Stimulated activated CD8-positive, alpha-beta memory T cell treated with anti-CD3 and anti-CD28 coated beads, Interleukin-7, amount 100 ng/mL, for 48 hours (primary cell): ENCODE data around the gene THY1.
"Not testable (repeated sequence)": the region's sequence is repeated elsewhere in the genome, so short reads cannot be mapped to it uniquely, and the experiment has no call there.

Experiments used
- DNase-seq, 2 donors: peaks; one replicate each; pipeline ENCODE4 v3.0.0-alpha.2; 2020; ENCODE audit warnings: low read depth in 1 of 2; ENCODE audit errors: extremely low read depth in 1 of 2

The THY1 gene

DNA sequence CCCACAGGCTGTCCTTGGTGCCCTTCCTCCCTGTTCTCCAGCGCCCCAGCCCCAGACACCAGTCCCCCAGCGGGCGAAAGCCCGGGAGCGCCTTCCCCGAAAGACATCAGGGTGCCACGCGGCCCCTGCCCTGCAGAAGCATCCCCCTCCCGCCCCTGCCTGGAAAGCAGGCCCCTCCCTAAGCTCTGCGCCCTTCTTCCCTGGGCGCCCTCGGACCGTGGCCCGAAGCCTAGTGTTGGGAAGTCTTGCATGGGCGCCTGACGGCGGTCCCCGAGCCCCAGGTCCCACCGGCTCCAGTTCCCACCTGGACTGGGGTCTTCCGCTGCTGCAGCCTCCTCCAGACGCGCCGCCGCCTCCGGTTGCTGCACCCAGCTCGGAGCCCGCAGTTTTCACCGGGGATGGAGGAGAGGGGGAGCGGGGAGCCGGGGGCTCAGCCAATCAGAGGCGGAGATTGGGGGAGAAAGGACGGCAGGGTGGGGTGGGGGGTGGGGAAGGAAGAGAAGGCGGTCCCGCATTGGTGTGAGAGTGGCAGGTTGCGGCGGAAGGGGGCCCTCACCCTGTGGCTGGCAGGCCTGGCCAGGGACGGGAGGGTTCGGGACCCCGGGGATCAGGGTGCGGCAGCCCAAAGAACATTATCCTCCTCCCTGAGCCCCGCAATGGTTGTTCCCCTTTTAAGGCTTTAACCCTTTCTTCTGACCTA lies at the start of gene THY1:
Gene THY1, minus strand, starts transcription at position 364 of the 700 bp plus-strand sequence. CDS start 2,267 bp downstream, outside the sequence.
- no peak for DNase-seq

DNA sequence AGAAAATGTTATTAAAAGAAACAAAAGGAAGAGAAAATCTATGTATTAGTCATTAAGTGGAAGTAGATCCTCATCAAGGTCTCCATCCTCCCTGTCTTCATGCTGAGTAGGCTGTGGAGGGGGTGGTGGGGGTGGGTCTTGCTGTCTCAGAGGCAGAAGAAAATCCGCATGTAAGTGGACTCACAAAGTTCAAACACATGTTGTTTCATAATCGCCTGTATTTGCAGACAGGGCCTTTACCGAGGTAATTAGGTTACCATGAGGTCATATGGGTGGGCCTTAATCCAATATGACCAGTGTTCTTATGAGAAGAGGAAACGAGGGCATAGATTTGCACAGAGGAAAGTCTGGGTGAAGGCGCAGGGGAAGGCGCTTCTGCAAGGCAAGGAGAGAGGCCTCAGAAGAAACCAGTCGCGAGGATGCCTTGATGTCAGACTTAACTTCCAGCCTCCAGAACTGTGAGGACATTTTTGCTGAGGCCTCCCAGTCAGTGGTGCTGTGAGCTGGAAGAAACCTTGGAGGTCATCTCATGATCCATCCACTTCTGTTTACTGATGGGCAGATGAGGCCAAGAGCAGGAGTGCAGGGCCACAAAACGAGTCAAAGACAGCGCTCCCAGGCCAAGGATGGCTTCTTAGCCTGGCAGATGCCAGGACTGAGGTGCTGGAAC lies 49.3 kb upstream of the THY1 start:
- no peak for DNase-seq

DNA sequence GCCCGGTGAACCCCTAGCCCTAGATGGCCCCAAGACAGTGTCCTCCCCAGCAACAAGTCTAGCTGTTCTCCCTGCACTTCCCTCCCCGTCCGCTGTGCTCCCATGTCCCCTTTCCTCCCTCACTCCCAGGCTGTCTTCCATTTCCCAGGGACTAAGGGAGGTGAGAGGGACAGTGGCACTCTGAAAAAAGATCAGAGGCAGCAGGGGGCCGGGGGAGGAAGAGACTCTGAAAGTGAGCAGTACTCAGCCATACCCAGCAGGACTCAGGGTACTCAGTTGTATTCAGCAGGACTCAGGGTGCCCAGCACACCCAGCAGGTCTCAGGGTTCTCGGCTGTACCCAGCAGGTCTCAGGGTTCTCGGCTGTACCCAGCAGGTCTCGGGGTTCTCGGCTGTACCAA lies 48.4 kb upstream of the THY1 start:
- DNase-seq, result no peak

DNA sequence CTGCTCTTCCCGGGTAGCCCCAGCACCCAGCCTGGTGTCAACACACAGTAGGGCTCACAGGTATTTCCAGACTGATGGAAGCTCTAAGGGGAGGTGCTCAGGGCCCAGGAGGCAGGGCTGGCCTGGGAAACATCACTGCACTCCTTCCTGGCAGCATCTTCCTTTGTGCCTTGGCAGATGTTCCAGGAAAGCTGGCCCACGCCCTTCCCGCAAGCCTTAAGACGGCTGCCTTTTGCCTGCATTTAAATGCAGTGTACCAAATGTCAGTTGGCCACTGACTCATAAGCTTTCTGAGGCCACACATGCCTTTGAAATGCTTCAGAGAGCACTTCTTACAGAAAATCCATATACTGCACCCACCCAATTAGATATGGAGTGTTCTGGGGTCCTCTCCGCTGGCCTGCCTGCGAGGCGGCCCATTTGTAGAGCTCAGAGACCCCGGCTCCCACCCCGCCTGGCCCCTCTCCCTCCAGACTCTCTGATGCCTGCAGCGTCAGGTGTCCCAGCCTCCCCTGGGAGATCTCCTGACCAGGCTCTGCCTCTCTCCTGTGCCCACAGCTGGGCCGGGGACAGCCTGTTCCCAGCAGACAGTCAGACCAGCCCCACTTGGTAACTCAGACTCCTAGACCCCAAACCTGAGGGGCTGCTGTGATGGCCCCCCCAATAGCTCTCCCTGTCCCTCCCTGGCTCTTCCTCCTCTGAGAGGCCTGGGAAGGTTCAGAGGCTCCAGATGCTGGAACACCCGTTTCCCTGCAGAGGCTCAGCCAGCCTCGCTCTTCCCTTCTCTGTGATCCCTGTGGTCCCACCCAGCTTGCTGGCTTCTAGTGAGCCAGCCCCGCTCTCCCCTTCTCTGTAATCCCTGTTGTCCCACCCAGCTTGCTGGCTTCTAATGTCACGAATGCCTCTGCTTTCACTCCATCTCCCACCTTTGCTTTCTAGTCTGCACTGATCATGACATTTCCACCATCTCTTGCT lies 47.6 kb upstream of the THY1 start:
- no peak for DNase-seq

DNA sequence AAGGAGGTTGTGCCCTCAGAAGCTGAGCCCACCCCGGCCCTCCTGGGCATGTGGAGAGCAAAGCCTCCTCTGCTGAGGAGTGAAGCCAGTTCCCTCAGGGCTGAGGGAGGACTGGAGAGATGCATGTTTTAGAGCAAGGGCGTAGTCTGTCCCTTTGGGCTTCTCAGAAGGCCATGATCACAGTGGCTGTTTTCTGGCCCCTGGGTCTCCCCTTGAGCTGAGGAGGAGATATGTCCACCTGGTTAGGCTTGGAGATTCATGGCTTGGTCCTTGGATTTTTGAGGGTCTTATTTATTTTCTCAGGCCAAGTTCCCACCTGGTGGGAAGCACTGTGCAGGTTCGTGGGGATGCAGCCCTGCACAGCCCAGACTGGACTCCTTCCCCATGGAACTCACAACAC lies 46.5 kb upstream of the THY1 start:
- DNase-seq, result no peak

DNA sequence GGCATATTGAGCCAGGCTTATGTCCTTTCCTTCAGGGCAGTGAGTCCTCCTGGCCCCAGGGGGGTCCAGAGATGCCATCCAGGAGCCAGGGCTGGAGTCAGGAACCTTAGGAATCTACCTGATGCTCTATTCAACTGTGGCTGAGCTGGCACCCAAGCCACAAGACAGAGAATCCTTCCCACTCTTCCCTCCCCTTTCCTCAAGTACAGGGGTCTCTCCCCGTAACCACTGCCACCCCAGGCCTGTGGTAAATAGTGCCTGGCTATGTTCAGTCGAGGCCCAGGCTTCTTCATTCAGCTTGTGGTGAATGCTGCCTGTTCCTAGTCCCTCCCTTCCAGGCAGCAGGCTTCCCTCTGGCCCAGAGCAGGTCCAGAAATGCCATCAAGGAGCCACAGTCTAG lies 45.5 kb upstream of the THY1 start:
- DNase-seq, result no peak

DNA sequence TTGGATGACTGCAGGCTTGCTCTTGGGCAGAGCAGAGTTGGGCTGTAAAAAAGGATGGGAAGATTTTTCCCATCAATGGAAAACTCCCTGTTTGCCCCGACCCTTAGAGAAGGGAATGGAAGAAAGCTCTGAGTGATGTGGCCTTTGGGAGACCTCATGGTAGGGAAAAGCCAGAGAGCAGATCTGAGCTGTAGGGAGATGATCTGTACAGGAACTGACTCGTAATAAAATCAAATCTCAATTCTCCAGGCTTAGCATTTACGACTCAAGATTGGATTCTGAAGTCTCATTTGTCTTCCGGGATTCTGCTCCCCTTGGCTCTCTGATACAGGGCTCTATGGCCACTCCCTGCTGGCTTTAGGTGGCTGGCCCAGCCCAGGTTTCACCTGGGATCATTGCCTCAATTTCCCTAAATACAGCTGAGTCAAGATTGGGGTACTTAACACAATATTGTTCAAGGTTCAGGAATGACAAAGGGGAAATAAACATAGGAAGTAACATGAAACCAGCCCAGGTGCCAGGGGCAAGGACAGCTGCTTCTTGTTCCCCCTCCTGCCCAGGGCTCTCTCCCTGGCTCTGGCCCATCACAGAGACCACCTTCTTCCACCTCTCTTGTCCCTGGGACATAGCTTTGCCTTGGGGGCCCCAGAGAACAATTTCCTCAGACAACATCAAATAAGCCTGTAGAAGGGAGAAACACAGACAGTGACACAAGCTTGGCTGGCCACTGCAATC lies 38.4 kb upstream of the THY1 start:
- DNase-seq, result no peak

DNA sequence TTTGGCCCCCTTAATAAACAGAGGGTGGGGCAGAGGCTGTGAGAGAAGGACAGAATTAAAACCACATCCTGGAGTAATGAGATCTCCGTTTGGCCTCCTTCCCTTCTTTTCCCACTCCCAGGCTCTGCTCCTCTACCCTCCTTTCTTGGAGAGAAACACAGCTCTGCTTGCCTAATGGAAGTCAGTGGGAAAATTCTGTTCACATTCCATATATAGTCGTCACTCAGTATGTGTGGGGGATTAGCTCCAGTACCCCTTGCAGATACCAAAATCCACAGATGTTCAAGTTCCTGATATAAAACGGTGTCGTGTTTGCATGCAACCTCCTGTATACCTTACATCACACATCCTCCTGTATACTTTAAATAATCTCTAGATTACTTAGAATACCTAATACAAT lies 37.6 kb upstream of the THY1 start:
- DNase-seq, result no peak

DNA sequence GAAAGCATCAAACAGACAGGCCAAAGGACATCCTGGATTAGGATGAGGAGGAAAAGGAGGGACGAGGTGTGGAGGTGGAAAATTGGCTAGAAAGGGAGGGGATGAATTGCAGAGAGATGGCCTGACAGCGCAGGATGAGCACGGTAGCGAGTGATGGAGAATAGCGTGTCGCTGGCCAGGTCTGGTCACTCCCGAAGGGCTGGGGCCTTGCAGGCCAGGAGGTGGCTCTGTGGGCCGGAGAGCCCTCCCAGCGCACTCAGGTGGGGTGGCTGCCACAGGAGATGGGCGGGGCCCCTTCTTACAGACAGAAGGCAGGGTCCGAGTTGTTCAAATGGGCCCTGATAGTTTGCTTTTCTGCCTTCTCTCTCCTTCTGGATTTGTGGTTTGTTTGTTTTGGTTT lies 37.1 kb upstream of the THY1 start:
- DNase-seq, result no peak

DNA sequence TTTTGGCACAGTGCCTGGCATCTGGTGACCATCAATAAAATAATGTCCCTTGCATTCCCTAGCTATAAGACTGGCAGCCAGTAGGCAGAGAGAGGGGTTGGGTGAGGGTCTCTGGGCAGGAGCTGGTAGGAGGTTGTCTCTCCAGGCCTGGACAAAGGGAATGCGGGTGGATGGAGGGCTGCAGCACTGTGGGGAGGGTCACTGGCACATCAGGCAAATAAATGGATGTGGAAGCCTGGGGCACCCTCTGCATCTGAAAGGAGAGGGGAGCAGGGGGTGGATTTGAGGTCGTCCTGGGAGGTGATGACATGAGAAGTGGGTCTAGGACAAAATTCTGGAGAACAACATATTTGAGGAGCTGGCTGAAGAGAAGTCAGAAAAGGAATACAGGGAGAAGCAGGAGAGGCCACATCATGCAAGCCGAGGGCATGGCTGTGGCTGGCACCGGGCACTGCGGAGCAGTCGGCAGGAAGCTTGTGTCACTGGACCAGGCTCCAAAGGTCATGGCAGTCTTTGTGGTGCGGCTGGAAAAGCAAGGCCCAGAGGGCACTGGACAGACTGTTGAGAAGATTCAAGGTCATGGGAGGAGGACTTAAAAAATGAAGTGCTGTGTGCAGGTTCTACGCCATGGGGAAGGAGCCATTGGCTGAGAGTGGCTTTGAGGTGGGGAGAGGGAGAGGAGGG lies 36.5 kb upstream of the THY1 start:
- no peak for DNase-seq

DNA sequence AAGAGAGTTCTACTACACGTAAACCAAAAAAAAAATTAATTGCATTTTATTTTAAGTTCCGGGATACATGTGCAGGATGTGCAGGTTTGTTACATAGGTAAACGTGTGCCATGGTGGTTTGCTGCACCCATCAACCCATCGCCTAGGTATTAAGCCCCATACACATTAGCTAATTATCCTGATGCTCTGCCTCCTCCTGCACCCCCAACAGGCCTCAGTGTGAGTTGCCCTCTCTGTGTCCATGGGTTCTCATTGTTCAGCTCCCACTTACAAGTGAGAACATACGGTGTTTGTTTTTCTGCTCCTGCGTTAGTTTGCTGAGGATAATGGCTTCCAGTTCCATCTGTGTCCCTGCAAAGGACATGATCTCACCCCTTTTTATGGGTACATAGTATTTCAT lies 32.7 kb upstream of the THY1 start:
- DNase-seq, result not testable (repeated sequence)

DNA sequence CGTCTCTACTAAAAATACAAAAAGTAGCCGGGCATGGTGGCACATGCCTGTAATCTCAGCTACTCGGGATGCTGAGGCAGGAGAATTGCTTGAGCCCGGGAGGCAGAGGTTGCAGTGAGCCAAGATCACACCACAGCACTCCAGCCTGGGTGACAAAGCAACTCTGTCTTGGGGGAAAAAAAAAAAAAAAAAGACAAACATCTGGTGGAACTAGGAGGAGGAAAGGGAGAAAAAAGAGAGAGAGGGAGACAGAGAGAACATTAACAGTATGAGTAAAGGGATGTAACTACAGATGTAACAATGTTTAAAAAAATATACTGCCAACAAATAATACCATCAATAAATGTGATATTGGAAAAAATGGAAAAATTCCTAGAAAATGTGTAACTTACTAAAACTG lies 32.3 kb upstream of the THY1 start:
- DNase-seq, result not testable (repeated sequence)

DNA sequence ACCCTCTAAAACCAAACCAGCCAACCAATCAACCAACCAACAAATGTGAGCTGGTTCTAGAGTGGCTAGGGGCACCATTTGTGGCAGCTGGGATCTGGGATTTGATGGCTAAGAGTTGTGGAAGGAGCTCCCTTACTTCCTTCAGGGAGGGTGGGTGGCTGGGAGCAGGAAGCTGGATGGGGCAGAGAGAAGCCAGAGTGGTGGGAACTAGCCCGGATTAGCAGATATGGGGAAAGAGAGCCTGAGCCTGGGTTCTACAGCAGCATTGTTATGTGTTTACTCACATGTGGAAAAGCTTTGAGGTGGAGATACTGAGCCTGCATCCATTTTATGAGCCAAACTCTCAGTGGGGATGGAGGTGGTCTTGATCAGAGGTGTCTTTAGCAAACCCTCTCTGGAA lies 30.9 kb upstream of the THY1 start:
- no peak for DNase-seq

DNA sequence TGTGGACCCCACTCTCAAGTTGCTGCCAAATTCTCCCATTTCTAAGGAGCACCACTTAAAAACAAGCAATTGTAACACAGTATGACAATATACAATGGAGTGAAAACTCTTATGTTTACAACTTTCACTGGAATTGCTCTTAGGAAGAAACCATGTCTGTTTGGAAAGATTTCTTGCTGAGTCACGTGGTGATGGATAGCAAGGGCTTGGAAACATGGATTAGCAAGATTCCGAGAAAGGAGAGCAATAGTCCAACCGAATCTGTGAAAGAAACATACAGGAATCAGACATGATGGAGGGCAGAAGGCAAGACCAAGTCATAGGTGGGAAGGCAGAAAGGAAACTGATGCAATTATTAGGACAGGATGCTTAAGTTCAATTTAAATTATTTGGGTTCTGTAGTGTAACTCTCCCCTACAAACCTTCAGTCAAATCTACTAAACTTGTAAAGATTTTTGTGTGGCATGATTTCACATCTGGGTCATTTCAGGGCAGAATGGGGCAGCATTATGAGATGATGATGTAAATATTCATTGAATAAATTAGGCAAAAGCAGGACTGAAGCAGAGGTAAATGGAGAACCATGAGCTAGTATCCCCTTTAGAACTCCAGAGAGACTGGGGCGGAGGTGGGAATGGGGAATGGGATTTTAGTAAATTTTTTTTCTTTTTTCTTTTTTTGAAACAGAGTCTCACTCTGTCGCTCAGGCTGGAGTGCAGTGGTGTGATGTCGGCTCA lies 27.8 kb upstream of the THY1 start:
- DNase-seq, result no peak

DNA sequence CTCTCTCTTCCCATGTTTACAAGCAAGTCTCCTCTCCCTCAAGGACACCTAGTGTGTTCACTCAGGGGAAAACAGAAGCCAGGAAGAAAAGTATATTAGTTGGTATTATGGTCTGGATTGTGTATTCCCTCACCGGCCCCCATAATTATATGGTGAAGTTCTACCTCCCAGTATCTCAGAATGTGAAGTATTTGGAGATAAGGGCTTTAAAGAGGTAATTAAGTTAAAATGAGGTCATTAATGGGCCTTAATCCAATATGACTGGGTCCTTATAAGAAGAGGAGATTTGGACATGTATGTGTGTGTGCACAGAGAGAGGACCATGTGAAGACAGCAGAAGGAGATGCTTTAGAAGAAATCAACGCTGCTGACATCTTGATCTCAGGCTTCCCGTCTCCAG lies 26.5 kb upstream of the THY1 start:
- no peak for DNase-seq

DNA sequence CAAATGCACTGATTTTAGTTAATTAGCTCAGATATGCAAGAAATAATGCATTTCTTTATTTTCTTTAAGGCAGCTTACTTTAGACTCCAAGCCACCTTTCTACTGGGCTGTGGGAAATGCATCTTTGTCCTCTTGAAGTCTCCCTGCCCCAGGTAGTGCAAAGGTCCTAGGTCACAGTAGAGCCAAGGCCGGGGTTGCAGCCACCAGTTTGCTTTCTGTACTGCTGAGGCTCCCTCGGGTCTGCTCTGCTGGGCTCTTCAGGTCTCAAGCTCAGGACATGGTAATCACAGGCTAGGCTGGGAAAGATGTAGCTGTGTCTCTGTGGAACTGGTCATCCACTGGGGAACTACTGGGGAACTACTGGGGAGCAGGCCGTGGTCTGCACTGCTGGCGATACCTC lies 25.4 kb upstream of the THY1 start:
- DNase-seq, result no peak

DNA sequence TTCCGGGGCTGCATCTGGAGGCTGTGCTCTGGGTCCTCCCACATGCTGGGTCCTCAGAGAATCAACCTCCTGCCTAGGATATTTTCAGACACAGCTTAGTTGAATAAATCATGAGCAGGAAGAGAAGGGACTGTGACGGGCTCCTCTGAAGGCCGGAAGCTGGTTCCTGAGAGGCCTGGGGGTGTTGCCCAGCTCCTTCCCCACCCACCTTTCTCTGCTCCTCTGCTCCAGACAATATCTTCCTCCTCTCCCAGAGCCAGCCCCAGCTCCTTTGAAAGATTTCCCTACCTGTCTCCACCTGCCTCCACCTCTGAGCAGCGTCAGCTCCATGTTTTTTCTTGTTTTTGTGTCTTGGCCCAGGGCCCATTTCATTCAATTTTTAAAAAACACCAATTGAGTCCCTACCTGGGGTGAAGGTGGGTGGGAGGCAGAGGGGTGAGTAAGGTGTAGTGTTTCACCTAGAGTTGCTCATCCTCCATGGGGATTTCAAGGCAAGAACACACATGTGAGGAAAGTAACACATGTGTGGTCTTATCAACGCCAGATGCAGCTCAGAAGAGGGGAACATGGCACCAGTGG lies 24.8 kb upstream of the THY1 start:
- DNase-seq, result no peak

DNA sequence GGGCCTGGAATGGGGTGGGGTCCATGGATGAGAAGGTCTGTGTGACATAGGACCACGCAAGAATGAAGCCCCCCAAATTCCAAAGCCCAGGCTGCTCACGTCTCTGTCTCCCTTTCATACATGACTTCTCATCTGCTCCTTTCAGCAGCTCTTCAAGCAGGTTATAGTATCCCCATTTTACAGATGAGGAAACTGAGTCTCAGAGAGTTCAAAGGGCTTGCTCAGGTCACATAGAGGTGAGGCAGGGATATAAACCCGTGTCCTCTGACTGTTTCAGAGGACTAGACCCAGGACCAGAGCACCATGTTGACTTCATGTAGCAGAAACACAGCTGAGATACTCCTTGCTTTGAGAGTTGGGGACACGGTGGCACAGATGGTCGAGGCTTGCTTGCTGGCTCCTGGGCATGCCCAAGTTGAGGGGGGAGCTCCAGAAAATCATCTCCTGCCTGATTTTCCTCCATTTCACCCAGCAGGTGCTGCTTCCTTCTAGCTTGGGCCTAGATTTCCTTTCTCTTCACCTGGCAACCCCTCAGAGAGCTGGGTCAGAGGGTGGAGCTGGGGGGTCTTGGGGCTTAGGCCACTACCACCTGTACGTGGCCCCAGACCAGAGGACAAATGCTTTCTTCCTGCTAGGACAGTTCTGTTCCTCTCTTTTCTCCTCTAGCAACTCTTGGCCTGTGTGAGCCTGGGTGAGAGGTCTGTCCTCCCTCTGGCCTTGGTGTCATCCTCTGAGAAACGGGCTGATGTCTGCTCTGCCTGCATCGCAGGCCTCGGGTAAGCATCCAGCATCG lies 24.1 kb upstream of the THY1 start:
- no peak for DNase-seq

DNA sequence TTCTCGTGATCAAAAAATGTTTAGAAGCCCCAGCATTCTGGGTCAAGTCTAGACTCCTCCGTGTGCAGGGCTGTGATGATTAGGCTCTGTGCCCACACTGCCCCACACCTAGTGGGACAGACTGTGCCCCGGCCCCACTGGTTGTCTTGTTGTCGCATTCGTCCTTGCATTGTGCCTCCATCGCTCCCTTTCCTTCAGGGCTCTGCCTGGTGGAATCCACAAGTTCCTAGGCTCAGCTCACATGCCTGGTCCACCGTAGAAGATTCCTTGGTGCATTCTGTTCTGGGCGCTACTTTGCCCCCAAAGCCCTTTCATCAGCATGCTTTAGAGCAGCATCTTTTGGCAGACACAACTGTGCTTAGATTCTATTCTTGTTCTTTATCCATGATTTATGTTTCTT lies 23.5 kb upstream of the THY1 start:
- no peak for DNase-seq
